ENCODE results near the gene RIPPLY3. TPM values are rescaled to one million over a fixed set of nuclear protein-coding genes. Genes with fewer than 3 reads are reported as not detected.

The RIPPLY3 gene
- total and polyA plus RNA-seq, 2 donors (not counting 3 experiments of a cell fraction or from before 2014, with no cell fraction given), result 0.03 TPM; not detected in 1

GRCh38 chr21:36976228-36976861, 30.2 kb upstream of the RIPPLY3 start:
- DNase-seq (ENCODE audit: low read depth, low spot score), result no peak
- Histone ChIP-seq H3K9ac (replicated peaks; ENCODE audit: extremely low read depth, insufficient read depth, low read length) (no peak overlapping the region), H4K20me1 (replicated peaks; ENCODE audit: control insufficient read depth, extremely low read depth, insufficient read depth, low read length) (no peaks in the 10 kb centered on the region), H3K4me1 (ENCODE audit: control insufficient read depth, extremely low read depth, insufficient read depth, low read length) (peaks cover 14% of the 10 kb centered on the region), H3K4me3 (replicated peaks in 1 of 3; ENCODE audit: insufficient read depth in 1 of 3, low read depth in 1 of 3, low read length in 3 of 3) (no peak overlapping the region), H3K36me3 (ENCODE audit: control insufficient read depth in 2 of 2, extremely low read depth in 1 of 2, insufficient read depth in 2 of 2, low read length in 2 of 2) (no peaks in the 10 kb centered on the region), H2AFZ (ENCODE audit: low read depth, low read length) (no peak overlapping the region), H3K27me3 (ENCODE audit: control insufficient read depth in 2 of 2, insufficient read depth in 2 of 2, low read length in 2 of 2) (no peaks in the 10 kb centered on the region), H3K9me1 (replicated peaks; ENCODE audit: control insufficient read depth, extremely low read depth, insufficient read depth, low read length) (no peaks in the 10 kb centered on the region), H3K9me3 (replicated peaks; ENCODE audit: control insufficient read depth, insufficient read depth, low read length) (no peaks in the 10 kb centered on the region), H3K27ac (ENCODE audit: insufficient read depth, low read depth, low read length) (no peak overlapping the region), H3K4me2 (ENCODE audit: insufficient read depth, low read length) (no peak overlapping the region), H3K79me2 (ENCODE audit: control insufficient read depth, insufficient read depth, low read length) (no peaks in the 10 kb centered on the region)
- no peak for TF ChIP-seq CTCF (IDR thresholded peaks at IDR 0.05; ENCODE audit: extremely low read depth in 1 of 2, insufficient read depth in 1 of 2, low read depth in 1 of 2, low read length in 2 of 2)
- TF ChIP-seq POLR2AphosphoS5 (IDR thresholded peaks at IDR 0.05; ENCODE audit: insufficient read depth, low read depth, low read length), result no peak
- no peak for TF ChIP-seq JUN (IDR thresholded peaks at IDR 0.05; ENCODE audit: borderline replicate concordance, insufficient read depth, insufficient read length, low read depth)
- TF ChIP-seq MAX (IDR thresholded peaks at IDR 0.05; ENCODE audit: insufficient read depth, insufficient read length), result no peak
- no peak for TF ChIP-seq GATA2 (IDR thresholded peaks at IDR 0.05; ENCODE audit: insufficient read depth, insufficient read length, low read depth, low read length)
- TF ChIP-seq EZH2 (IDR thresholded peaks at IDR 0.05; ENCODE audit: borderline replicate concordance, low read depth, low read length, severe bottlenecking), result no peak
- no peak for FAIRE-seq
- intact Hi-C loops (cut with micrococcal nuclease) (loop anchor here (5.0 kb wide), 1 partner anchor 176 kb away; no protein-coding TSS in a partner anchor), dilution Hi-C loops (cut with MboI; ENCODE audit: extremely low pct_ligation_motif_present, low sequenced_read_pairs) (no loop called here)
- POLR2A ChIA-PET, result no interaction called here
- no TSS peak for BruUV-seq (replicated peaks)
- CTCF ChIA-PET, result interaction anchor here (0.6 to 5.8 kb wide), 56 partner anchors 9 to 1150 kb away, joined by 3 to 130 read pairs (median 4); partner anchors contain the start of genes HLCS, PIGP, RIPPLY3 and TTC3
